Measurements from ENCODE around the gene SPIN2A.
"Not testable (repeated sequence)": the region's sequence is repeated elsewhere in the genome, so short reads cannot be mapped to it uniquely, and the experiment has no call there.

The SPIN2A gene

DNA sequence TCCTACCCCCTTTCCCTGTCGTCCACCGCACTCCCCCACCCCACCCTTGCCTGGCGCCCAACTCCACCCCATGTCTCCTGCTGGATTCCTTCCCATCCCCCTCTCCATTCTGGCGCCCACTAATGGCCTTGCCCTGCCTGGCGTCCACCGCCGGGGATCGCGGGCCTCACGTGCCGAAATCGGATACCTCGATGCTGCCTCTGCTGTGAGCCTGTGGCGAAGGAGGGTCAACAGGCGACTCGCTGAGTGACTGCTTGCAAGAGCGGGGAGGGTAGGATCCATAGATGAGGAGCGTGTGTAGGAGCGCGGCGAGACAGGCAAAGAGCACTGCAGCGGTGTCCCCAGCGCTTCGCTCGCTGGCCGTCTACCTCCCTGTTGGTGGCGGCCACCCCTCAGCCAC is at the start of gene SPIN2A:
Gene SPIN2A (minus strand): TSS at position 325 of the 400 bp plus-strand sequence. CDS start 800 bp downstream, outside the sequence.
- DNase-seq (ENCODE audit: low read depth in 2 of 2), result not testable (repeated sequence)

DNA sequence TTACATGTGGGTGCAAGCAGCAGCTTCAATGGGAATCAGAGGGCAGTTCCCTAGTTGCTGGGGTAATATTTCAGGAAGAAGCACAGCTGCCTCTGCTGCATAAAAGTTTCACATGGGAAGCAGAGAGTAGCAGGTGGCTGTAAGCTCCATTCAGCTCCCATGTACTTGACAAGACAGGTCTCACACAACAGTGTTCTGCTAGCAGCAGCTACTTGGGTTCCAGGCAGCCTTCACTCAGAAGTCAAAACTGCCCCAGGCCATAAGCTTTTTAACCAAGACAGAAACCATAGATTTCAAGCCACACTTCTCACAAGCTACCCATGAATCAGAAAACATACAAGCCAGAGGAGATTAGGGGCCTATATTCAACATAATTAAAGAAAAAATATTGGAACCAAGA is 41.4 kb upstream of the SPIN2A start:
- no peak for DNase-seq (ENCODE audit: low read depth in 2 of 2)

DNA sequence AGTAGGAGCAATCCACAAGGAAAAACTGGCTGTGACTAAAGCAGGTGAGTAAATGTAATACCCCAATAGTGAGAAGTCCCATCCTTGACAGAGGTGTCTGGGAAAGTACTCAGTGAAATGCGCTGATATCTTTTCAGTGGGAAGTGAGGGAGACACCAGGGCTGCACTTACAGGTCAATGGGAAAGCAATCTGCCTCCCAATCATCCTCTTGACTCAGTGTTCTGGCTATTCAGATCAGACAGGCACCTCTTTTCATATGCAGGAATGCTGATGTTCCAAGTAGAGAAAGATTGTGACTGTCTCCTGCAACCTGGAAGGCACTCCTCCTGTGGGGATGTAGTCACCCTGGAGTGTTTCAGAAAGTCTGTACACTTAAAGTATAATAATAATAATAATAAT is 39.9 kb upstream of the SPIN2A start:
- DNase-seq (ENCODE audit: low read depth in 2 of 2), result no peak

DNA sequence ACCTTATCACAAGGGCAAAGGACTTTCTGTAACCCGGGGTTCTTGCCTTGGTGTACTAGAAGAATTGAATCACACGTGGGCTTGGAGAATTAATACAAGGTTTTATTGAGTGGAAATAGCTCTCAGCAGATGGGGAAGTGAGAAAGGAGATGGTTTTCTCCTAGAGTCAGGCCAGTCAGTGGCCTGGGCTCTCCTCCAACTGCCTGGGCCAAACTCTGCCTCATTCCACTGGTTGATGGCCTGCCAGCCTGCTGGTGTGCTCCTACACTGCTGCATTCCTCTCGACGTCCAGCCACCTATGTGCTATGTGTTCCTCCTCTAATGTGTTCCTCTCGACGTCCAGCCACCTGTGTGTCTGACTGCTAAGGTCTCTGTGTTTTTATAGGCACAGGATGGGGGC is 35.3 kb upstream of the SPIN2A start:
- no peak for DNase-seq (ENCODE audit: low read depth in 2 of 2)

DNA sequence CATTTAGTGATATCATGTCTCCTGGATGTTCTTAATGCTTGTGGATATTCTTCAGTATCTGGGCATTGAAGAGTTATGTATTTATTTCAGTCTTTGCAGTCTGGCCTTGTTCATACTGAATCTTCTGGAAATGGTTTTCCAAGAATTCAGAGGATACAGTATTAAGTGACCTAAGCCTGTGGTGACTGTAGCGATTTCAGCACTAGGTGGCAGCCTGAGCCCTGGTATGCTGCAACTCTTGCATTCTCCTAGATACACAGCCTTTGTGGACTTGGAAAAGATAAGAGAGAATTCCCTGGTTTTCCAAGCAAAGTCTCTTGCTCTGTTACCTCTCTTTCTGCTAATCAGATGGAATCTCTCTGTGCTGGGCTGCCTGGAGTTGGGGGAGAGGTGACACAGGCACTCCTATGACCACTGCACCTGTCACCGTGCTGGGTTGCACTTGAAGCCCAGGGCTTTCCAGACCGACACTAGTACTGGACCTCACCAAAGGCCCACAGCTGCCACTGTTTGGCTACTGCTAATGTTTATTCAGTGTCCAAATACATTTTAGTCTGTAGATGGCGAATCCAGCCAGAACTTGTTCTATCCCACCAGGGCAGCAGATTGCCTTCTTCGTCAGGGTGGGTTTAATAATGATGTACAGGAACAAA is 19.3 kb upstream of the SPIN2A start:
- no peak for DNase-seq (ENCODE audit: low read depth in 2 of 2)

DNA sequence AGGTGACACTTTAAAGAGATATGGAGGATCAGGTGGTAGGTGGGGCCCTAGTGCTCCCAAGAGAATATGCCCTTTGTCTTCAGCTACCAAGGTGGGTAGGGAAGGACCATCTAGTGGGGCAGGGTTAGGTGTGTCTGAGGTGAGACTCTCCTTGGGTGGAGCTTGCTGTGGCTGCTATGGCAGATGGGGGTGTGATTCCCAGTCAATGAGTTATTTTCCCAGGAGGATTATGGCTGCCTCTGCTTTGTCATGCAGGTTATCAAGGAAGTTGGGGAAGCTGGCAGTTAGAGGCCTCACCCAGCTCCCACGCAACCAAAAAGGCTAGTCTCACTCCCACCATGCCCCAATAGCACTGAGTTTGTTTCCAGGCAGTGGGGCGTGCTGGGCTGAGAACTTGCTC is 18.0 kb upstream of the SPIN2A start:
- no peak for DNase-seq (ENCODE audit: low read depth in 2 of 2)

DNA sequence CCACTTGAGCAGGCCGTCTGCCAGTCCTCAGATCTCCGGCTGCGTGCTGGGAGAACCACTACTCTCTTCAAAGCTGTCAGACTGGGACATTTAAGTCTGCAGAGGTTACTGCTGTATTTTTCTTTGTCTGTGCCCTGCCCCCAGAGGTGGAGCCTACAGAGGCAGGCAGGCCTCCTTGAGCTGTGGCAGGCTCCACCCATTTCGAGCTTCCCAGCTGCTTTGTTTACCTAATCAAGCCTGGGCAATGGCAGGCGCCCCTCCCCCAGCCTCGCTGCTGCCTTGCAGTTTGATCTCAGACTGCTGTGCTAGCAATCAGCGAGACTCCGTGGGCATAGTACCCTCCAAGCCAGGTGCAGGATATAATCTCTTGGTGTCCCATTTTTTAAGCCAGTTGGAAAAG is 15.0 kb upstream of the SPIN2A start:
- DNase-seq (ENCODE audit: low read depth in 2 of 2), result not testable (repeated sequence)

DNA sequence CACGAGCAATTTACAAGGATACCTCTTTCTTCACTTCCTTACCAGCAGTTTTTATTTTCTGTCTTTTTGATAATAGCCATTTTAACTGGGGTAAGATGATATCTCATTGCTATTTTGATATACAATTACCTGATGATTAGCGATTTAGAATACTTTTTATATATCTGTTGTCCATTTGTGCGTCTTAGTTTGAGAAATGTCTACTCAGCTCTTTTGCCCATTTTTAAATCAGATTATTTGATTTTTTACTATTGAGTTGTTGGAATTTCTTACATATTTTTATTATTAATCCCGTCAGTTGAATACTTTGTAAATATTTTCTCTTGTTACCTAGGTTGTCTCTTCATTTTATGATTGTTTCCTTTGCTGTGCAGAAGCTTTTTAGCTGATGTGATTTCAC is 1.5 kb upstream of the SPIN2A start:
- DNase-seq (ENCODE audit: low read depth in 2 of 2), result no peak

DNA sequence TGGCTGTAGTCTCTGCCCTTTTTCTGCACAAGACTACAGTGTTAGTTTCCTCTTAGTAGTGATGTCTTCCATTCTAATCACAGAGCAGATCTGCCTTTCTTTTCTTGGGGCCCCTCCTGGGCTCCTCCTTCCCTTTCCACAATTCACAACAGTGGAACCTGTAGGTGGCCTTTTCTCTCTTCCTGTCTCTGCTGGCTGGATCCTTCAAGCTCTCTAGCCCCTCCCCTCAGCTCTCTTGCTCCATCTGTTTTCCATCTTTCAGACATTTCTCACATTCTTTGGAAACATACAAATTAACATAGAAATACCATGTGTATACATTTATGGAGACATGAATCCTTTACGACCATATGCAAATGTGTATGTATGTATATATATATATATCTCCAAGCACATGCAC is 304 bp upstream of the SPIN2A start:
- no peak for DNase-seq (ENCODE audit: low read depth in 2 of 2)

DNA sequence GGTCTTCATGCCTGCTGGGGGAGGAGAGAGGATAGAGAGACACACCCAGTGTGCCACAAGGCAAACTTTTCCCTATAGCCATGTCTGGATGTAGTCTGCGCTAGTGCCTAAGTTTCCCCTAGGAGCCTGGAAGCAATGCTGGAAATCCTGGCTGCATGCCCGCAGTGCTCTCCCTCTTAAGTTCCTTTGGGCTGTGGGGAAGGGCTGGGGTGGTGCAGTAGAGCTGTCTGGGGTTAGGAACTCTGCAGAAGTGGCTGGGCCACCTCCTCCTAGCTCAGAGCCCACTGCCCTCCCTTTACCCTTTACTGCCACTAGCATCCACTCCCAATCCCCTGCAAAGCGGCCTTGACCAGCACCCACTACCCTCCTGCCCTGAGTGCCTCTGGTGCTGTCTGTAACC is 608 bp downstream of the SPIN2A start:
- DNase-seq (ENCODE audit: low read depth in 2 of 2), result not testable (repeated sequence)

DNA sequence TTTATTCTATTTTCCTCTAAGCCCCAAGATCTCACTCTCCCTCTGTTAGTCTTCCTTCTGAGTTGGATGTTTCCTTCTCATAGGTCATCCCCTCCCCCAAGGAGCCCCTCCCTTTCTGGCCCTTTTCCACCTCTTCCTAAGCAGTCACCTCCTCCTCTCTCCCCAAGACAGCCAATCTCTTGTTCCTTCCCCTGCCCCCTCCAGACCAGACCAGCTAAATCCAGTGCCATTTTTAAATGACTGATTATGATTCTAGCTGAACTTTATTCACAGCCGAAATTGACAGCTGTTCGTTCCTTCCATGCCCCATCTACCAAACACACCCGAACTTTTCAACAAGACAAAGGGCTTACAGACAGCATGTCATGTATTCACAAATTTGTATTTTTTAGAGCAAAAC is 1.9 kb downstream of the SPIN2A start:
- DNase-seq (ENCODE audit: low read depth in 2 of 2), result no peak

DNA sequence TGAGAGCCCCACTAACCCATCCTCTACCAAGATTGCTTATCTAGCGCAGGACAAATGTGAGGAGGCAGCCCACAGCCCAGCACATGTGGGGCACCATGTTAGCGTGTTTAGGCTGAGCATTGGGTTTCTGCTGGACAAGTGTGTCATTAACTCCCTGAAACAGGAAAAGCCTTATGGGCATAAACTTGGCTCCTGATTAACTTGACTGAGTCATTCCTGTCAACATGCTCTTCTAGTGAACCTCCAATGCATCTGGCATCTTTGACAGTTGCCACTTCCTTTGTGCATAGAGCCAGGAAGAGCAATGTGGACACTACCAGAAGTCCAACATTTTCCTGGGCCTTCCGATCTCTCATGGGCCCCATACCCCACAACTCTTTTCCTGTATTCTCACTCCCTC is 2.5 kb downstream of the SPIN2A start:
- no peak for DNase-seq (ENCODE audit: low read depth in 2 of 2)

DNA sequence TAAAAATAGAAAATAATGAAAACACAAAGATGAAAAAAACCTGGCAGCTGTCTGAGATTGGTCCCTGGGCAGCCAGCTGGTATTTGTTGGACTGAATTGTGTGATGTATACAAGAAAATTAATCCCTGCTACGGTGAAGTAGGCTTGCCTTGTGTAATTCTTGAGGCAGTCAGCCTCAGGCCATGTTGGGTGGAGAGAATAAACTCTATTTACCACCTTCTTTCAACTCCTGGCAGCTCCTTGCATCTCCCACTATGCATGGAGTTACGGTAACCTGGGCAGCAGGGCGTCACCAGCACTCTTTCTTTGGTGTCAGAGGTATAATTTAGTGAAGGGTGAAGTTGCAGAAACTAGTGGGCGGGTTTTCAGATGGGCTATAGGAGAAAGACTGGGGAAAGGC is 3.5 kb downstream of the SPIN2A start:
- DNase-seq (ENCODE audit: low read depth in 2 of 2), result no peak

DNA sequence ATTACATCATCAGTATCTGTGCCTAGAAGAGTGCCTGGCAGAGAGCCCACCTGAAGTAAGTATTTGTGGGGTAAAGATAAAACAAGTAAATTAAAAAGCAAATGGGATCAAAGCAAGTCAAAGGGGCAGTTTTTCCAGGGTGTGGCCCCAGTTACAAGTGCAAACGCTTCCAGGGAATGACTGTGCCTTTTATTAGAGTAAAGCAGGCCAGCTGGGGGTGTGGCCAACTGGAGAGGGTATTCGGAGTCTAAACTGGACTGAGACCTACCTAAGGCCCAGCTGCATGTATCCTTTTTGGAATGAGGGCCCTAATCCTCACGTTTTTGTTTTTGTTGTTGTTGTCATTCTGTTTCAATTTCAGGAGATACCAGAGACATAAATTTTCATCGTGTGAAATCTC is 3.9 kb downstream of the SPIN2A start:
- not testable (repeated sequence) for DNase-seq (ENCODE audit: low read depth in 2 of 2)

DNA sequence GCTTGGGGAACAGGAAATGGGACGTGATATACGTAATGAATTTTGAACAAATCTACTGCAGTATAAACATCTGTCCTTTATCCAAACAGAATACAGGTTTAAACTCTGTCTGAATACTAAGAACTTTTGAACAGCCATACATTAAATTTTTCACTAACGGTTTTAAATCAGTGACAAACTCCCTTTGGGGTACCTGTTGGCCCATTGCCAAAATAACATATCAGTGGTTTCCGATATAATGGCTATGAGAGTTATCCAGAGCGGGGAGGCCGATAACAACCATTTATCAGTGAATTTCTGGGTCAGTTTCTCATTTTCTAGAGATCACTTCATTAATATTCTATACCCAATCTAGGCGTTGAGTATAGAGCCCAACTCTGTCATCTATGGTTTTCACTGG is 5.2 kb downstream of the SPIN2A start:
- no peak for DNase-seq (ENCODE audit: low read depth in 2 of 2)

DNA sequence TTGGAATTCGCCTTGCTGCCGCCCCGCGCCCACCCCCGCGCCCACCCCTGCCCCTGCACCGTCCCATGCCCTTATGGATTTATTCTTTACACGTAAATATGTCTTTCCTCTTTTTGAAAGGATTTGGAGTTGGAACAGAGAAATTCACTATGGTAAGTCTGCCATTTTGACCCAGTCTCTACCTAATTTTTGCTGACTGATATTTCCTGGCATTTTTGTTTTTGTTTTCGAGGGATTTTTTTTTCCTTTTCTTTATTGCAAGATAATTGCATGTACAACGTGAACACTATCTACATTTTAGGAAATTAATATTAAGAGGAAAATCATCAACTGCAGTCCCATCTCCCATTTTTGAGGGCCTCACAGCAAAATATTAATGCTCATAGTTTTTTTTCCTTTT is 15.4 kb downstream of the SPIN2A start:
- no peak for DNase-seq (ENCODE audit: low read depth in 2 of 2)

DNA sequence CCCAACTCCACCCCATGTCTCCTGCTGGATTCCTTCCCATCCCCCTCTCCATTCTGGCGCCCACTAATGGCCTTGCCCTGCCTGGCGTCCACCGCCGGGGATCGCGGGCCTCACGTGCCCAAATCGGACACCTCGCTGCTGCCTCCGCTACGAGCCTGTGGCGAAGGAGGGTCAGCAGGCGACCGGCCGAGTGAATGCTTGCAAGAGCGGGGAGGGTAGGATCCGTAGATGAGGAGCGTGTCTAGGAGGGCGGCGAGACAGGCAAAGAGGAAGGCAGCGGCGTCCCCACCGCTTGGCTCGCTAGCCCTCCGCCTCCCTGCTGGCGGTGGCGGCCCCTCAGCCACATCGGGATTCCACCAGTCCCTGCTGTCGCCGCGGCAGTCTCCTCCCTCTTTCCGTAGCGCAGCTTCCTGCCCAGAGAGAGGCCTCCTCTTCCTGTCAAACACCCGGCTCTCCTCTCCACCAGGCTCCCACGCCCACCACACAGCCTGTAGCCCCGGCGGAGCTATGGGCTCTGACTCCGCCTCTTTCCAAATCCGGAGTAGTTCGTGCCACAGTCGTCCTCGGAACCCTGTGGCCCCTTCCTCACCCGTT is 15.9 kb downstream of the SPIN2A start, which contains the start of gene SPIN2B:
Gene SPIN2B (minus strand): TSS at position 387 of the 594 bp plus-strand sequence.
- peak; percentile 66 to 70 for DNase-seq (ENCODE audit: low read depth in 2 of 2)

DNA sequence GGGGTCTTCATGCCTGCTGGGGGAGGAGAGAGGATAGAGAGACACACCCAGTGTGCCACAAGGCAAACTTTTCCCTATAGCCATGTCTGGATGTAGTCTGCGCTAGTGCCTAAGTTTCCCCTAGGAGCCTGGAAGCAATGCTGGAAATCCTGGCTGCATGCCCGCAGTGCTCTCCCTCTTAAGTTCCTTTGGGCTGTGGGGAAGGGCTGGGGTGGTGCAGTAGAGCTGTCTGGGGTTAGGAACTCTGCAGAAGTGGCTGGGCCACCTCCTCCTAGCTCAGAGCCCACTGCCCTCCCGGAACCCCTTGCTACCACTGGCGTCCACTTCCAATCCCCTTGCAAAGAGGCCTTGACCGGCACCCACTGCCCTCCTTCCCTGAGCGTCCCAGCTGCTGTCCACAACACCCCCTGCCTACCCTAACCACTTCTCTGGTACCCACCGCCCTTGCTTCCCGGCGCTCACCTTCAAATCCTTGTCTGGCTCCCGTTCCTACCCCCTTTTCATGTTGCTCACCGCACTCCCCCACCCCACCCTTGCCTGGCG is 16.5 kb downstream of the SPIN2A start:
- DNase-seq (ENCODE audit: low read depth in 2 of 2), result not testable (repeated sequence)

DNA sequence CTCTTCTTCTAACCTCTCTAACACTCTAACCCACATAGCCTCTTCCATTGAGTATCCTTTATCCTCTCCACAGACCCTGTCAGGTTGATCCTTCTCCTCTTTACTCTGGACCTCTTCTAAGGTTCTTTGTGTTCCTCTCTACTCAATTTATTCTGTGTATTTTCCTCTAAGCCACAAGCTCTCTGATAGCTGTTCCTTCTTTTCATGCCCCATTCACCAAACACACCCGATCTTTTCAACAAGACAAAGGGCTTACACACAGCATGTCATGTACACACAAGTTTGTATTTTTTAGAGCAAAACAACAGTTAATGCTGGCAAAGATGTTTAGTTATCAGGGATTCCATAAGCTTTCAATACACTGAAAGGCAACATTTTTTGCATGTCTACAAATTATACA is 17.8 kb downstream of the SPIN2A start:
- DNase-seq (ENCODE audit: low read depth in 2 of 2), result no peak

DNA sequence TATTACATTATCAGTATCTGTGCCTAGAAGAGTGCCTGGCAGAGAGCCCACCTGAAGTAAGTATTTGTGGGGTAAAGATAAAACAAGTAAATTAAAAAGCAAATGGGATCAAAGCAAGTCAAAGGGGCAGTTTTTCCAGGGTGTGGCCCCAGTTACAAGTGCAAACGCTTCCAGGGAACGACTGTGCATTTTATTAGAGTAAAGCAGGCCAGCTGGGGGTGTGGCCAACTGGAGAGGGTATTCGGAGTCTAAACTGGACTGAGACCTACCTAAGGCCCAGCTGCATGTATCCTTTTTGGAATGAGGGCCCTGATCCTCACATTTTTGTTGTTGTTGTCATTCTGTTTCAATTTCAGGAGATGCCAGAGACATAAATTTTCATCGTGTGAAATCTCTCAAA is 19.6 kb downstream of the SPIN2A start:
- DNase-seq (ENCODE audit: low read depth in 2 of 2), result not testable (repeated sequence)

DNA sequence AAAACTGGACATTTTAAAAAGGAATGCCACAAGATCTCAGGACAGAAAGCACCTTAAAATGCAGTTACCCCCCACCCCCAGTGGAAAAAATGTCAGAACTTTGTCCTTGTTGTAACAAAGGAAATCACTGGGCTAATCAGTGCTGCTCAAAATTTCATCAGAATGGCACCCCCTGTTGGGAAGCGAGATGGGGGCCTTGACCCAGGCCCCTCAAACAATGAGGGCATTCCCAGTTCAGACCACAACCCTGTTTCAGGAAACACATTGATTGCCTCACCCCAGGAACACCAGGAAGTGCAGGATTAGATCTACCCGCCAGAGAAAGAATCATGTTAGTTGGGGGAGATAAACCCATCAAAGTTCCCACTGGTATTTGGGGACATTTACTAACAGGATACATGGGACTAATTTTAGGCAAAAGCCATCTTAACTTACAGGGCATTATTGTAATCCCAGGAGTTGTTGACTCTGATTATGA is 32.2 kb downstream of the SPIN2A start:
- no peak for DNase-seq (ENCODE audit: low read depth in 2 of 2)

DNA sequence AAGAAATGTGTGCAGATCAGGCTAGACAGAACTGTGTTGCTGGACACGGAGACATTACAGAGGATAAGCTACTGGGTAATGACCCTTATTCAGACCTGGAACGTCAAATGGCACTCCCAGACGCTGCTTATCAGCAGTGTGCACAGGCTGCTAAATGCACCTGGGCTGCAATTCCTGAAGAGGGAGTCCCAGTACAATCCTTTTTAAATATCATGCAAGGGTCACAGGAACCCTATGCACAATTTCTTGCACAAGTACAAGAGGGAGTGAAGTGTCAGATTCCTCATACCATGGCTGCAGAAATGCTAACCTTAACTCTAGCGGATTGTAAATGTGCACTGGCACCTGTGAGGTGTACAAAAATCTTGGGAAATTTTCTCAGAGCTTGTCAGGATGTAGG is 32.8 kb downstream of the SPIN2A start:
- no peak for DNase-seq (ENCODE audit: low read depth in 2 of 2)

DNA sequence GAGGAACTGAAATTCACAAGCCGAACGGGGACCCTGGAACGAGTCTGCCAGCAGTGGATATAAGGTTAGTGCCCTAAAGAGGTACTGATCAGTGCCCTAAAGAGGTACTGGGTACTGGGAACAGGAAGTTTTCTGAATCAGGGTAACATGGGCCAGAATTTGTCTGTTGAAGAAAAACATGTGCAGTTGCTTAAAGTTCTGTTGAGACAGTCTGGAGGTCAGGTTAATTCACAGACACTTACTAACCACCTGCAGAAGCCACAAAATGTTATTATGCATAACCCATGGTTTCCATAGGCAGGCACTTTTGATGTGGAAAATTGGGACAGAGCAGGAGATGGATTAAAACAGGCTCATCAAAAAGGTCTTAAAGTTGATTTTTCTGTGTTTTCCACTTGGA is 33.7 kb downstream of the SPIN2A start:
- DNase-seq (ENCODE audit: low read depth in 2 of 2), result no peak
